H1 (cell line): ENCODE results near the gene INAFM2. TPM values are rescaled to one million over a fixed set of nuclear protein-coding genes. Genes with fewer than 3 reads are reported as not detected.

Source experiments
- CTCF ChIA-PET: fragments of 300-600 bp; sonication (Branson Sonifier 250); formaldehyde crosslinking; loops from one replicate; lab custom pipeline; 2021; ENCODE audit not compliant: partially characterized antibody; lab: Charles Lee
- POLR2A ChIA-PET: fragments of 300-600 bp; sonication (Branson Sonifier 250); formaldehyde crosslinking; loops from one replicate; lab custom pipeline; 2021; ENCODE audit warnings: inconsistent platforms; ENCODE audit not compliant: partially characterized antibody; lab: Charles Lee
- DNase-seq, 2 experiments: peaks; one replicate each; pipeline versions ENCODE4 v3.0.0 to v3.0.0-alpha.2; 2010 to 2022; ENCODE audit warnings: low spot score in 2 of 2, low read depth in 1 of 2, mixed read lengths in 1 of 2
- FAIRE-seq: peaks from 2 replicates; lab custom pipeline; 2011; peaks lifted over from hg19 to GRCh38; lab: Jason Lieb, UNC
- H2AFZ ChIP-seq: 2 replicates; pipeline ENCODE4 v1.8.1; 2012; ENCODE audit warnings: low read length, inconsistent platforms
- H2AK5ac ChIP-seq: 2 replicates; pipeline ENCODE4 v1.6.1; 2013; ENCODE audit warnings: low read depth, low read length
- H2BK120ac ChIP-seq: replicated peaks from 2 replicates; pipeline ENCODE3; 2013; ENCODE audit warnings: low read depth, low read length, inconsistent platforms
- H2BK12ac ChIP-seq: 2 replicates; pipeline ENCODE4 v1.6.1; 2013; ENCODE audit warnings: low read depth, low read length
- H2BK15ac ChIP-seq: 2 replicates; pipeline ENCODE4 v1.6.1; 2013; ENCODE audit warnings: low read length
- H2BK20ac ChIP-seq: 2 replicates; pipeline ENCODE4 v1.6.1; 2013; ENCODE audit warnings: low read length
- H2BK5ac ChIP-seq: 2 replicates; pipeline ENCODE4 v1.6.1; 2013; ENCODE audit warnings: low read depth, low read length
- H3K14ac ChIP-seq: 2 replicates; pipeline ENCODE4 v1.6.1; 2013; ENCODE audit warnings: inconsistent platforms; ENCODE audit not compliant: insufficient read length
- H3K18ac ChIP-seq: 2 replicates; pipeline ENCODE4 v1.6.1; 2013; ENCODE audit warnings: low read length; ENCODE audit errors: extremely low read depth
- H3K23ac ChIP-seq: 2 replicates; pipeline ENCODE4 v1.6.1; 2013; ENCODE audit warnings: inconsistent platforms; ENCODE audit not compliant: insufficient read length
- H3K23me2 ChIP-seq: 2 replicates; pipeline ENCODE4 v1.6.1; 2013; ENCODE audit warnings: low read depth, low read length
- H3K27ac ChIP-seq: 2 replicates; pipeline ENCODE4 v1.6.1; 2011; ENCODE audit warnings: low read depth, low read length, inconsistent platforms
- H3K27me3 ChIP-seq, 4 experiments: replicated peaks in 1 of 4; 1 replicate in 1 of 4; 2 replicates in 3 of 4; pipeline versions ENCODE4 v1.6.1 to v1.8.1; 2011 to 2013; ENCODE audit warnings: low read length in 3 of 4, mild to moderate bottlenecking in 3 of 4, inconsistent platforms in 2 of 4, mixed read lengths in 2 of 4, moderate library complexity in 1 of 4; ENCODE audit not compliant: control insufficient read depth in 3 of 4, insufficient read depth in 3 of 4; ENCODE audit errors: extremely low read depth in 1 of 4
- H3K36me3 ChIP-seq, 4 experiments: 2 replicates each; pipeline versions ENCODE4 v1.6.1 to v1.8.1; 2011 to 2013; ENCODE audit warnings: mild to moderate bottlenecking in 4 of 4, low read length in 3 of 4, moderate library complexity in 2 of 4, control low read depth in 1 of 4, inconsistent platforms in 1 of 4; ENCODE audit not compliant: insufficient read depth in 4 of 4, control insufficient read depth in 2 of 4
- H3K4ac ChIP-seq: replicated peaks from 2 replicates; pipeline ENCODE3; 2013; ENCODE audit warnings: low read length, low read depth, mixed read lengths, inconsistent platforms; ENCODE audit not compliant: insufficient read length
- H3K4me1 ChIP-seq, 4 experiments: replicated peaks in 1 of 4; 1 replicate in 1 of 4; 2 replicates in 3 of 4; pipeline versions ENCODE4 v1.6.1 to v1.8.1; 2011 to 2013; ENCODE audit warnings: low read length in 3 of 4, inconsistent platforms in 2 of 4, mixed read lengths in 1 of 4; ENCODE audit not compliant: insufficient read depth in 4 of 4, control insufficient read depth in 3 of 4
- H3K4me2 ChIP-seq, 2 experiments: 2 replicates each; pipeline versions ENCODE4 v1.6.1 to v1.8.1; 2011 to 2013; ENCODE audit warnings: low read depth in 2 of 2, low read length in 2 of 2, control low read depth in 1 of 2, inconsistent platforms in 1 of 2, mild to moderate bottlenecking in 1 of 2; ENCODE audit not compliant: insufficient read depth in 1 of 2
- H3K4me3 ChIP-seq, 4 experiments: fragments of 200-600, 300-600 bp in 1 of 4; sonication (generic), shearing (Covaris generic), sonication (Bioruptor Twin) in 1 of 4; 2 replicates each; pipeline versions ENCODE4 v1.5.1 to v1.8.1; 2011 to 2016; ENCODE audit warnings: low read length in 4 of 4, low read depth in 3 of 4, control low read depth in 2 of 4, inconsistent platforms in 2 of 4, mild to moderate bottlenecking in 2 of 4, mixed read lengths in 1 of 4, moderate library complexity in 1 of 4; ENCODE audit not compliant: insufficient read depth in 2 of 4; ENCODE audit errors: extremely low read depth in 1 of 4
- H3K56ac ChIP-seq: replicated peaks from 2 replicates; pipeline ENCODE3; 2013; ENCODE audit warnings: low read depth, mild to moderate bottlenecking, mixed read lengths, low read length, inconsistent platforms; ENCODE audit not compliant: insufficient read length
- H3K79me1 ChIP-seq: 2 replicates; pipeline ENCODE4 v1.6.1; 2013; ENCODE audit warnings: low read depth, low read length, control low read depth
- H3K79me2 ChIP-seq, 2 experiments: 2 replicates each; pipeline versions ENCODE4 v1.6.1 to v1.8.1; 2012 to 2013; ENCODE audit warnings: low read length in 2 of 2, mild to moderate bottlenecking in 2 of 2, inconsistent platforms in 1 of 2; ENCODE audit not compliant: insufficient read depth in 2 of 2, control insufficient read depth in 1 of 2
- H3K9ac ChIP-seq, 4 experiments: replicated peaks in 1 of 4; 1 replicate in 1 of 4; 2 replicates in 3 of 4; pipeline versions ENCODE4 v1.6.1 to v1.8.1; 2011 to 2013; ENCODE audit warnings: low read depth in 3 of 4, low read length in 3 of 4, control low read depth in 2 of 4, mild to moderate bottlenecking in 2 of 4, moderate library complexity in 2 of 4, inconsistent platforms in 1 of 4; ENCODE audit errors: extremely low read depth in 1 of 4
- H3K9me3 ChIP-seq, 2 experiments: 2 replicates each; pipeline versions ENCODE4 v1.6.1 to v1.8.1; 2012 to 2013; ENCODE audit warnings: mild to moderate bottlenecking in 2 of 2, moderate library complexity in 2 of 2, control low read depth in 1 of 2, inconsistent platforms in 1 of 2, low read depth in 1 of 2, low read length in 1 of 2, mixed read lengths in 1 of 2; ENCODE audit not compliant: insufficient read depth in 2 of 2
- H4K20me1 ChIP-seq, 2 experiments: replicated peaks in 1 of 2; 2 replicates each; pipeline versions ENCODE3 to v1.8.1; 2011 to 2013; ENCODE audit warnings: inconsistent platforms in 2 of 2, low read length in 2 of 2, mild to moderate bottlenecking in 1 of 2; ENCODE audit not compliant: insufficient read depth in 2 of 2, control insufficient read depth in 1 of 2
- H4K5ac ChIP-seq: 2 replicates; pipeline ENCODE4 v1.6.1; 2013; ENCODE audit warnings: low read length, low read depth, mixed read lengths, inconsistent platforms; ENCODE audit not compliant: insufficient read length
- H4K8ac ChIP-seq: 2 replicates; pipeline ENCODE4 v1.8.0; 2013; ENCODE audit warnings: mild to moderate bottlenecking, moderate library complexity, low read length, inconsistent platforms; ENCODE audit not compliant: insufficient read depth; ENCODE audit errors: extremely low read depth
- H4K91ac ChIP-seq: replicated peaks from 2 replicates; pipeline ENCODE3; 2013; ENCODE audit warnings: low read length, mixed read lengths, inconsistent platforms; ENCODE audit not compliant: insufficient read length
- CREB1 ChIP-seq: IDR thresholded peaks from 2 replicates; pipeline ENCODE4 v1.6.1; 2012; ENCODE audit warnings: inconsistent platforms
- KDM1A ChIP-seq: fragments of 200-600, 300-600 bp; sonication (generic); IDR thresholded peaks from 2 replicates; pipeline ENCODE4 v1.7.1; 2016; ENCODE audit warnings: mild to moderate bottlenecking, low read length, borderline replicate concordance
- WGBS, 2 experiments: shearing (Covaris generic) in 1 of 2; methylation state at CpG; one replicate each; pipeline versions ENCODE4 v1.1.6 to v1.1.7; 2013 to 2015; ENCODE audit warnings: low lambda C conversion rate in 2 of 2, mixed read lengths in 2 of 2, inconsistent platforms in 1 of 2, low coverage in 1 of 2, missing lambda C conversion rate in 1 of 2; ENCODE audit not compliant: insufficient replicate concordance in 2 of 2, insufficient coverage in 1 of 2, insufficient read length in 1 of 2; ENCODE audit errors: extremely low coverage in 1 of 2, missing lambda C conversion rate in 1 of 2; 5-methylcytosine and 5-hydroxymethylcytosine counted together
- polyA plus RNA-seq, 7 experiments: library from polyadenylated mRNA; depleted of rRNA in 3 of 7; stranded (reverse) in 5 of 7; unstranded in 2 of 7; fragments of >200 nt in 5 of 7; fragments of 200-250 nt in 2 of 7; gene quantifications; 1 replicate in 5 of 7; 2 replicates in 1 of 7; 4 replicates in 1 of 7; pipeline versions ENCODE4 v1.2.1 to v1.2.3, GENCODE V29; 2011 to 2013; ENCODE audit warnings: missing spikeins in 2 of 7, mixed read lengths in 2 of 7
- total RNA-seq: library from RNA; stranded (reverse); fragmentation: NEBNext Ultra II Directional; extraction: Animal tissue kit (Norgen Biotek cat#: 25700); gene quantifications from 2 replicates; pipeline ENCODE4 v1.2.1, GENCODE V29; 2021

The INAFM2 gene
- total and polyA plus RNA-seq, 2 of the 8 experiments (the other 6 are each of a cell fraction or from before 2014, with no cell fraction given): 15.3 to 35.1 TPM

DNA sequence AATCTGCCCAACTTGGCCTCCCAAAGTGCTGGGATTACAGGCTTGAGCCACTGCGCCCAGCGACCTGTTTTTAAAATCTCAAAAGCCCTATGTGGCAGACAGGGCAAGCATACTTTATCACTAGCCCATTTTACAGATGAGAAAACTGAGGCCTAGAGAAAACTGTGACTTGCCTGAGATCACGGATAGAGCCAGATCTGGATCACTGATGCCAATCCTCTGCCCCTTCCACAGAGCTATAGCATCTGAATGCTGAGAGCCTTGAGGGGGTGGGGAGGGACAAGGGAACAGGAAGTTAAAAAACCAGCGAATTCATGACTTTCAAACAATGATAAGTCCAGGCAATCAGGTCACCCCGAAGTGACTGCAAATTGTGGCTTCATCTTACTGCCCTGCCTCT is 48.0 kb upstream of the INAFM2 start:
- Histone ChIP-seq H3K4me1 (peaks cover 0 to 8% (median 4%) of the 10 kb centered on the region in 4 experiments; a peak in 6 of 7 replicates), H4K8ac (no peak overlapping the region), H3K36me3 (no peaks in the 10 kb centered on the region), H3K14ac (no peak overlapping the region), H2BK20ac (no peak overlapping the region), H2AFZ (no peak overlapping the region), H4K5ac (no peak overlapping the region), H3K23me2 (no peaks in the 10 kb centered on the region), H3K4ac (no peak overlapping the region), H3K9me3 (no peaks in the 10 kb centered on the region), H2BK15ac (no peak overlapping the region), H3K4me3 (no peak overlapping the region), H2BK12ac (no peak overlapping the region), H3K9ac (no peak overlapping the region), H2BK5ac (no peak overlapping the region), H4K20me1 (no peaks in the 10 kb centered on the region), H3K79me2 (no peaks in the 10 kb centered on the region), H3K27ac (no peak overlapping the region), H4K91ac (no peak overlapping the region), H2AK5ac (no peak overlapping the region), H3K56ac (no peak overlapping the region), H3K4me2 (no peak overlapping the region), H3K23ac (no peak overlapping the region), H3K27me3 (peaks cover 2 to 17% (median 9%) of the 10 kb centered on the region in 4 experiments; a peak in 6 of 7 replicates), H3K79me1 (no peaks in the 10 kb centered on the region), H3K18ac (no peak overlapping the region), H2BK120ac (no peak overlapping the region)
- no peak for TF ChIP-seq CREB1
- TF ChIP-seq KDM1A: peak; percentile 63; the same call in 1 of the 2 replicates
- ChIA-PET POLR2A (interaction anchor here (1.0 to 2.0 kb wide), 5 partner anchors 23 to 91 kb away, joined by 3 to 7 read pairs (median 5); partner anchors contain the start of gene PAK6), CTCF (interaction anchor here (0.6 to 27.9 kb wide), 15 partner anchors 9 to 248 kb away, joined by 3 to 1340 read pairs (median 32); partner anchors contain the start of genes ANKRD63, BMF, CCDC9B and INAFM2)
- DNase-seq (no peak), FAIRE-seq (no peak)
- WGBS, 2 experiments: 83% methylated on average over 5 of the region's 5 CpGs; no CpG with 5 or more reads in 1 of the 2 experiments
